ELF-1 (cell line): ENCODE results near the gene ALB.
"Not testable (repeated sequence)": the region's sequence is repeated elsewhere in the genome, so short reads cannot be mapped to it uniquely, and the experiment has no call there.

Source experiments
- DNase-seq: peaks from one replicate; pipeline ENCODE4 v3.0.0-alpha.2; 2016; ENCODE audit warnings: low read depth, low spot score

ALB gene

GRCh38 chr4:73404042-73404441 is at the start of gene ALB:
ALB (plus strand) TSS chr4:73404287; CDS start chr4:73404328, 41 bp downstream.
- no peak for DNase-seq

- not testable (repeated sequence) for DNase-seq
These were observed 46.9 kb upstream of the ALB start for GRCh38 chr4:73357174-73357573.

GRCh38 chr4:73369506-73370199 is 34.4 kb upstream of the ALB start:
- DNase-seq = peak; percentile 43

- DNase-seq = no peak
These were observed 28.8 kb upstream of the ALB start for GRCh38 chr4:73375328-73375741.

- DNase-seq = no peak
These were observed 27.8 kb upstream of the ALB start for GRCh38 chr4:73376251-73376650.

- no peak for DNase-seq
These were observed 27.1 kb upstream of the ALB start for GRCh38 chr4:73376976-73377375.

- DNase-seq = no peak
These were observed 25.2 kb upstream of the ALB start for GRCh38 chr4:73378887-73379286.

GRCh38 chr4:73379946-73380345 is 24.1 kb upstream of the ALB start:
- DNase-seq = no peak

GRCh38 chr4:73381214-73381613 is 22.9 kb upstream of the ALB start:
- no peak for DNase-seq

- no peak for DNase-seq
These were observed 20.6 kb upstream of the ALB start for GRCh38 chr4:73383452-73383851.

- no peak for DNase-seq
These were observed 16.5 kb upstream of the ALB start for GRCh38 chr4:73387552-73387951.

GRCh38 chr4:73388887-73389286 is 15.2 kb upstream of the ALB start:
- no peak for DNase-seq

GRCh38 chr4:73389663-73390062 is 14.4 kb upstream of the ALB start:
- DNase-seq = not testable (repeated sequence)

GRCh38 chr4:73391774-73392173 is 12.3 kb upstream of the ALB start:
- no peak for DNase-seq

GRCh38 chr4:73392936-73393335 is 11.2 kb upstream of the ALB start:
- DNase-seq = no peak

- DNase-seq = no peak
These were observed 7.8 kb upstream of the ALB start for GRCh38 chr4:73396304-73396703.

GRCh38 chr4:73396993-73397972 is 6.8 kb upstream of the ALB start:
- no peak for DNase-seq

GRCh38 chr4:73401412-73401811 is 2.7 kb upstream of the ALB start:
- no peak for DNase-seq

- DNase-seq = no peak
These were observed 370 bp downstream of the ALB start for GRCh38 chr4:73404457-73404856.

- DNase-seq = no peak
These were observed 1.1 kb downstream of the ALB start for GRCh38 chr4:73405138-73405537.

- no peak for DNase-seq
These were observed 2.4 kb downstream of the ALB start for GRCh38 chr4:73406548-73406875.

- DNase-seq = no peak
These were observed 3.2 kb downstream of the ALB start for GRCh38 chr4:73407227-73407673.
